Measurements from ENCODE around the gene KCND3. TPM values are rescaled to one million over a fixed set of nuclear protein-coding genes. Genes with fewer than 3 reads are reported as not detected.

Gene KCND3
- polyA plus RNA-seq, 3 donors, result not detected

- Histone ChIP-seq H3K36me3 (replicated peaks in 1 of 2; ENCODE audit: control insufficient read depth in 1 of 2, insufficient read depth in 2 of 2, low read length in 2 of 2) (no peaks in the 10 kb centered on the region), H3K4me1 (ENCODE audit: control insufficient read depth in 1 of 2, insufficient read depth in 2 of 2, low read length in 2 of 2) (no peaks in the 10 kb centered on the region), H3K27ac (ENCODE audit: low read depth in 1 of 2, low read length in 2 of 2) (no peak overlapping the region), H3K79me2 (ENCODE audit: insufficient read depth, low read length) (no peaks in the 10 kb centered on the region), H3K4me2 (replicated peaks; ENCODE audit: extremely low read depth, low read length, poor library complexity, severe bottlenecking) (no peak overlapping the region), H2AFZ (ENCODE audit: insufficient read depth, low read depth, low read length, poor library complexity, severe bottlenecking) (no peak overlapping the region), H3K4me3 (replicated peaks in 1 of 3; ENCODE audit: low read depth in 2 of 3, low read length in 3 of 3) (no peak overlapping the region), H3K9ac (ENCODE audit: insufficient read depth, low read length, poor library complexity, severe bottlenecking) (no peak overlapping the region), H3K9me3 (replicated peaks in 1 of 2; ENCODE audit: control insufficient read depth in 1 of 2, insufficient read depth in 1 of 2, low read length in 2 of 2) (no peaks in the 10 kb centered on the region), H3K27me3 (ENCODE audit: control insufficient read depth in 2 of 2, insufficient read depth in 2 of 2, low read length in 2 of 2) (peaks cover 0 to 2% of the 10 kb centered on the region in 2 donors), H4K20me1 (ENCODE audit: insufficient read depth, low read length) (no peaks in the 10 kb centered on the region)
- TF ChIP-seq CTCF (IDR thresholded peaks at IDR 0.05), result no peak
- Mint-ChIP-seq H3K27ac (no peak overlapping the region), H3K4me3 (no peak overlapping the region), H3K36me3 (no peaks in the 10 kb centered on the region), H3K27me3 (ENCODE audit: low read depth in 3 of 3) (peaks cover 0 to 6% (median 4%) of the 10 kb centered on the region in 3 donors), H3K9me3 (peaks cover 1 to 11% (median 8%) of the 10 kb centered on the region in 7 donors), H3K4me1 (no peaks in the 10 kb centered on the region)
- no peak for DNase-seq
- intact Hi-C loops (cut with micrococcal nuclease), result no loop called here
- 88% methylated on average over 2 of the region's 6 CpGs for WGBS (ENCODE audit: insufficient coverage)
Measured at GRCh38 chr1:112017183-112017582, 27.7 kb upstream of the KCND3 start.

GRCh38 chr1:112012823-112013222 is 23.4 kb upstream of the KCND3 start:
- no peaks in the 10 kb centered on the region for H3K36me3 ChIP-seq (replicated peaks in 1 of 2; ENCODE audit: control insufficient read depth in 1 of 2, insufficient read depth in 2 of 2, low read length in 2 of 2)
- H3K4me2 ChIP-seq (replicated peaks; ENCODE audit: extremely low read depth, low read length, poor library complexity, severe bottlenecking), result no peak overlapping the region
- H3K9ac ChIP-seq (ENCODE audit: insufficient read depth, low read length, poor library complexity, severe bottlenecking), result no peak overlapping the region
- Mint-ChIP-seq H3K4me3 (no peak overlapping the region), H3K27me3 (ENCODE audit: low read depth in 3 of 3) (peaks cover 0 to 10% (median 2%) of the 10 kb centered on the region in 3 donors), H3K36me3 (no peaks in the 10 kb centered on the region), H3K9me3 (peaks cover 0 to 7% (median 4%) of the 10 kb centered on the region in 7 donors), H3K4me1 (no peaks in the 10 kb centered on the region), H3K27ac (no peak overlapping the region)
- H3K9me3 ChIP-seq (replicated peaks in 1 of 2; ENCODE audit: control insufficient read depth in 1 of 2, insufficient read depth in 1 of 2, low read length in 2 of 2), result no peaks in the 10 kb centered on the region
- no peak overlapping the region for H3K4me3 ChIP-seq (replicated peaks in 1 of 3; ENCODE audit: low read depth in 2 of 3, low read length in 3 of 3)
- H2AFZ ChIP-seq (ENCODE audit: insufficient read depth, low read depth, low read length, poor library complexity, severe bottlenecking), result no peak overlapping the region
- H4K20me1 ChIP-seq (ENCODE audit: insufficient read depth, low read length), result no peaks in the 10 kb centered on the region
- TF ChIP-seq CTCF (IDR thresholded peaks at IDR 0.05), result no peak
- no peak for DNase-seq
- WGBS (ENCODE audit: insufficient coverage), result no CpG with 5 or more reads among the region's 1 CpG
- intact Hi-C loops (cut with micrococcal nuclease), result no loop called here
- H3K79me2 ChIP-seq (ENCODE audit: insufficient read depth, low read length), result no peaks in the 10 kb centered on the region
- H3K27ac ChIP-seq (ENCODE audit: low read depth in 1 of 2, low read length in 2 of 2), result no peak overlapping the region
- peaks cover 0 to 2% of the 10 kb centered on the region in 2 donors for H3K27me3 ChIP-seq (ENCODE audit: control insufficient read depth in 2 of 2, insufficient read depth in 2 of 2, low read length in 2 of 2)
- H3K4me1 ChIP-seq (ENCODE audit: control insufficient read depth in 1 of 2, insufficient read depth in 2 of 2, low read length in 2 of 2), result no peaks in the 10 kb centered on the region

Data from CD14-positive monocyte (primary cell).